Suprapubic skin (tissue), 4 donors: ENCODE data around the gene PAQR5. TPM values are rescaled to one million over a fixed set of nuclear protein-coding genes. Genes with fewer than 3 reads are reported as not detected.

ENCODE experiments used
- DNase-seq, 2 donors: peaks; one replicate each; pipeline ENCODE4 v3.0.0-alpha.2; 2019; ENCODE audit warnings: low spot score in 2 of 2
- H3K27ac ChIP-seq: fragments of 200-600 bp; sonication (generic); one replicate; pipeline ENCODE4 v1.5.1; 2019
- H3K27me3 ChIP-seq: fragments of 200-600 bp; sonication (generic); one replicate; pipeline ENCODE4 v1.5.1; 2019
- H3K36me3 ChIP-seq: fragments of 200-600 bp; sonication (generic); one replicate; pipeline ENCODE4 v1.5.1; 2019
- H3K4me1 ChIP-seq: fragments of 200-600 bp; sonication (generic); one replicate; pipeline ENCODE4 v1.5.1; 2019
- H3K4me3 ChIP-seq: fragments of 200-600 bp; sonication (generic); one replicate; pipeline ENCODE4 v1.5.1; 2019; ENCODE audit warnings: mild to moderate bottlenecking
- H3K9me3 ChIP-seq: fragments of 200-600 bp; sonication (generic); one replicate; pipeline ENCODE4 v1.5.1; 2019
- CTCF ChIP-seq, 2 donors: fragments of 200-600 bp in 1 of 2; fragments of 450-650 bp in 1 of 2; sonication (generic) in 1 of 2; IDR thresholded peaks; one replicate each; pipeline ENCODE4 v1.5.1; 2016 to 2019; ENCODE audit warnings: antibody characterized with exemption in 2 of 2, mild to moderate bottlenecking in 1 of 2, moderate library complexity in 1 of 2
- EP300 ChIP-seq: sonication (generic); formaldehyde crosslinking; IDR thresholded peaks from one replicate; pipeline ENCODE4 v1.6.1; 2017; ENCODE audit warnings: antibody characterized with exemption
- POLR2A ChIP-seq, 2 donors: fragments of 450-650 bp; IDR thresholded peaks; one replicate each; pipeline ENCODE4 v1.6.1; 2017; ENCODE audit warnings: antibody characterized with exemption in 2 of 2, mild to moderate bottlenecking in 2 of 2, moderate library complexity in 2 of 2
- POLR2AphosphoS5 ChIP-seq, 3 donors: sonication (generic); formaldehyde crosslinking; IDR thresholded peaks; one replicate each; pipeline ENCODE4 v1.6.1; 2017; ENCODE audit warnings: antibody characterized with exemption in 3 of 3
- WGBS: methylation state at CpG from one replicate; pipeline ENCODE4 v1.1.5; 2018; 5-methylcytosine and 5-hydroxymethylcytosine counted together
- total RNA-seq, 4 donors: library from RNA; depleted of rRNA; stranded (reverse); fragments of >200 nt; gene quantifications; one replicate each; pipeline ENCODE4 v1.1.0, GENCODE V29; 2016

The PAQR5 gene
- total RNA-seq, 4 donors from 2014 or later = 2.5 to 22.4 (median 9.3) TPM

GRCh38 chr15:69412701-69413100, 114.0 kb downstream of the PAQR5 start:
- no peak for DNase-seq
- Histone ChIP-seq H3K27me3 (no peaks in the 10 kb centered on the region), H3K9me3 (no peaks in the 10 kb centered on the region), H3K4me1 (peaks cover 12% of the 10 kb centered on the region), H3K4me3 (no peak overlapping the region), H3K36me3 (no peaks in the 10 kb centered on the region), H3K27ac (no peak overlapping the region)
- 45% methylated on average over 1 of the region's 1 CpG for WGBS
- no peak for TF ChIP-seq CTCF (IDR thresholded peaks at IDR 0.05)
- no peak for TF ChIP-seq POLR2A (IDR thresholded peaks at IDR 0.05)
- TF ChIP-seq POLR2AphosphoS5 (IDR thresholded peaks at IDR 0.05) = no peak
- TF ChIP-seq EP300 = no peak

DNA sequence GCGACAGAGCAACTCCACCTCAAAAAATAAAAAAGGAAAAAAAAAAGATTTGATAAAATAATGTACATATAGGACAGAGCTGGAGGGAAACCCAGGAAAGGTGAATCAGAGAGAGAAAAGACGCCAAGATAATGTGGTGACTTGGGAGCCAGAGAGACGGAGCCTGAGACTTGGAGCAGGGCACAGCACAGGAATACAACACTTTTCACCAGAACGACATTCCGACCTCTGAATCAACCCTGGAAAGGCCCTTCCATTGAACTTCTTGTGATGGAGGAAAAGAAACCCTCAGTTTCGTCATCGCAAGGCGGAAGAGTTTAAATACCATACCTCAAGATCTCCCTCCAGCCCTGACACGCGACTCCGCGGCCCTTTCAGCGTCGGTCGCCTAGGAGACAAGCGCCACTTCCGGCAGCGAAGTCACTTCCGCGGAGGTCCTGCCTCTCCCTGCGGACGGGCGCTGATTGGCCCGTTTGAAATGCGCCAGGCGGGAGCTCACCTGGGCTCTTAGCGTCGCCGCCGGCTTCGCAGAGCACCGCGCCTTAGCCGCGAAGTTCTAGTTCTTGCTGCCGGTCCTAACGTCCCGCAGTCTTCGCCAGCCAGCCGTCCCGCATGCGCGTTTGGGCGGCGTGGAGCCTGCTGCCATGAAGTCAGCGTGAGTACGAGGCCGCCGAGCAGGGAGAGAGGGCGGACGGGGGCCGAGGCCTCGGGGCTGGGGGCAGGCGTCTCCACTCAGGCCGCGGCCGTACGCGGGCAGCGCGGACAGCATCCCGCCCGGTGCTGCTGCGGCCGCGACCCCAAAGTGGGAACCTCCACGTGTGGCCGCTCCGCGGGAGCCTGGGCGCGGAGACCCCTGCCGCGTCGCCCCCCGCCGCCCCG, 115.3 kb downstream of the PAQR5 start, which contains the start of gene KIF23:
Gene KIF23, plus strand, starts transcription at position 528 of the 879 bp plus-strand sequence. Its CDS starts 117 bp downstream, at position 645.
- Histone ChIP-seq H3K27ac (peak within 1 kb of the TSS; percentile 42), H3K4me3 (peak within 1 kb of the TSS; percentile 90), H3K27me3 (no peaks in the 10 kb centered on the region), H3K4me1 (peaks cover 12% of the 10 kb centered on the region), H3K9me3 (no peaks in the 10 kb centered on the region), H3K36me3 (no peaks in the 10 kb centered on the region)
- peak in 1 of 3 donors; percentile 27 for TF ChIP-seq POLR2AphosphoS5 (IDR thresholded peaks at IDR 0.05)
- TF ChIP-seq POLR2A (IDR thresholded peaks at IDR 0.05) = no peak
- DNase-seq = peak; percentile 87 to 92
- WGBS = 4% methylated on average over 24 of the region's 78 CpGs

DNA sequence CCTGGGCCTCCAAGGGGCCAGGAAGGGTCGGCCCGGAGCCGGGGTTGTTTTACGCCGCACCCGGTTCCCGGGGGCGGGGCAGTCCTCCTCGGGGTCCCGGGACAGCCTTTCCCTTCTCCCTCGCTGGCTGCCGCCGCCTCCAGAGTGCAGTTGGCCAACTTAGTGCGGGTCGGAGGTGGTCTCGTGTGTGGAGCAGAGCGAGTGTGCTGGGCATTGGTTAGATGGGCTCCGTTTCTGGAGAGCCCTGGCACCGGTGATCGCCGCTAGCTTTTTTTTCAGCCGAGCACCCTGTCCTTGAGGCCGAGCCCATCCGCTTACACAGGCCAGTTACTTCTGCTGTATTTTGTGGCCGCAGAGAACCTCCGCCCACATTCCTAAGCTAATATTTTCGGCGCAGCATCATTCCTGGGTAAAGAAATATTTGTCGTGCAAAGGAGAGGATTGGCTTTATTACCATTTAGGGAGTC, 116.0 kb downstream of the PAQR5 start:
- 0% methylated on average over 12 of the region's 29 CpGs for WGBS
- TF ChIP-seq POLR2A (IDR thresholded peaks at IDR 0.05) (no peak), POLR2AphosphoS5 (IDR thresholded peaks at IDR 0.05) (no peak), EP300 (no peak), CTCF (IDR thresholded peaks at IDR 0.05) (no peak)
- Histone ChIP-seq H3K4me1 (peaks cover 12% of the 10 kb centered on the region), H3K27ac (peak overlapping the region; percentile 42), H3K9me3 (no peaks in the 10 kb centered on the region), H3K36me3 (no peaks in the 10 kb centered on the region), H3K27me3 (no peaks in the 10 kb centered on the region), H3K4me3 (peak overlapping the region; percentile 90)
- DNase-seq = no peak

GRCh38 chr15:69415381-69415780, 116.7 kb downstream of the PAQR5 start:
- H3K36me3 ChIP-seq = no peaks in the 10 kb centered on the region
- no peaks in the 10 kb centered on the region for H3K27me3 ChIP-seq
- no peak for TF ChIP-seq CTCF (IDR thresholded peaks at IDR 0.05)
- no peak for TF ChIP-seq EP300
- no peak for DNase-seq
- peaks cover 12% of the 10 kb centered on the region for H3K4me1 ChIP-seq
- no peak overlapping the region for H3K27ac ChIP-seq
- H3K9me3 ChIP-seq = no peaks in the 10 kb centered on the region
- peak overlapping the region; percentile 90 for H3K4me3 ChIP-seq
- 81% methylated on average over 3 of the region's 3 CpGs for WGBS

GRCh38 chr15:69417581-69417980, 118.9 kb downstream of the PAQR5 start:
- Histone ChIP-seq H3K27ac (no peak overlapping the region), H3K27me3 (no peaks in the 10 kb centered on the region), H3K36me3 (no peaks in the 10 kb centered on the region), H3K4me3 (no peak overlapping the region), H3K4me1 (peaks cover 12% of the 10 kb centered on the region), H3K9me3 (no peaks in the 10 kb centered on the region)
- TF ChIP-seq POLR2AphosphoS5 (IDR thresholded peaks at IDR 0.05) (no peak), CTCF (IDR thresholded peaks at IDR 0.05) (no peak), EP300 (no peak), POLR2A (IDR thresholded peaks at IDR 0.05) (no peak)
- DNase-seq = no peak
